Measurements from ENCODE around the gene FHL1.
"Not testable (repeated sequence)": the region's sequence is repeated elsewhere in the genome, so short reads cannot be mapped to it uniquely, and the experiment has no call there.

FHL1 gene

GRCh38 chrX:136147315-136147901 lies at the start of gene FHL1:
FHL1 (plus strand) TSS chrX:136147533.
- DNase-seq, result no peak

DNA sequence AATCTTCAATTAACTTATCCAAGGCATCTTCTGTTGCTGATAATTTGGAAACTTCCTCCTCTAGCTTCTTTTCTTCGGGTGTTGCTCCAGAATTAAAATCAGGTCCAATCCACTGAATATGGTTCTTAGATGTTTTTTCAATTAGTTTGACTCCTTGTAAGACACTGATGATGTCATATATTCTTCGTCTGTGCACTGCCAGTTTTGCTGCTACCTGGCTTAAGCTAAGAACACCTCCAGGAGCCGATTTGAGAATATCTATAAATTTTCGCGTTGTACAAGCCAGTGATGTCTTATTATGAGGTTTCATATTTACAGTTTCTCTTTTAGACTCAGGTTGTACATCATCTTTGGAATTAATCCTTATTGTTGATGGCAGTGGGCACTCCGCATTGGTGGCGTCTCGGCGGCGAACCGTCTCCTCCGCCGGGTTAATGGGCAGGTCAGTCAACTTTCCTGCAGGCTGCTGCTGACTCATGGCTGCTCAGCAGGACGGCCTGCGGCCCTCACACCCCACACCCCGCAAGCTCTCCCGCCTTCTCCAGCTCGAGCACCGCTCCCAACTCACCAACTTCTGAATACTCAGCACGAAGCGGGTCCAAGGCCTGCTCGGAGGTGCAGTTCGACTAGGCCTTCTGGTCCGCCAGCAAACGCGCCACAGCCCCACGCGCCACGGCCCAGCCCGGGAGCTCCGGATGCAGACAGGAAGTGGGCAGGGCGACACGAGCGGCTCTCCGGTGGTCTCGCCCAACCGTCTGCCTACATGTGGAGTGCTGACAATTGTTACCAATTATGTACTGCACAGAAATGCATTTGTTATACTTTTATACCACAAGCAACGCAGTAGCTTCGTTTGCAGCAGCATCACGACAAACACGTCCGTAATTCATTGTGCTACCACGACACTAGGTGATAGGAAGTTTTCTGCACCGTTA lies 49.2 kb upstream of the FHL1 start:
- no peak for DNase-seq

DNA sequence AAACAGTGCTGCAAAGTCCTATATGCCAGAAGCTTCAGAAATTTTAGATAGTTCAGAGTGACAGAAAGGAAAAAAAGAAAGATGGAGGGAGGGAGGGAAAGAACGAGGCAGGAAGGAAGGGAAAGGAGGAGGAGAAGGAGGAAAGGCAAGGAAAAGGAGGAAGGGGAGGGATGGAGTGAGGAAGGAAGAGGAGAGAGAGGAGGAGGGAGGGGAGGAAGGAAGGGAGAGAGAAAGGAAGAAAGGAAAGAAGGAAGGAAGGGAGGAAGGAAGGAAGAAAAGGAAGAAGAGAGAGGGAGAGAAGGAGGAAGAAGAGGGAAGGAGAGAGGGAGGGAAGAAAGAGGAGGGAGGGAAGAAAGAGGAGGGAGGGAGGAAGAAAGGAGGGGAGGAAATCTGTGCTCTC lies 42.4 kb upstream of the FHL1 start:
- no peak for DNase-seq

GRCh38 chrX:136106920-136107528 lies 40.3 kb upstream of the FHL1 start:
- DNase-seq, result no peak

DNA sequence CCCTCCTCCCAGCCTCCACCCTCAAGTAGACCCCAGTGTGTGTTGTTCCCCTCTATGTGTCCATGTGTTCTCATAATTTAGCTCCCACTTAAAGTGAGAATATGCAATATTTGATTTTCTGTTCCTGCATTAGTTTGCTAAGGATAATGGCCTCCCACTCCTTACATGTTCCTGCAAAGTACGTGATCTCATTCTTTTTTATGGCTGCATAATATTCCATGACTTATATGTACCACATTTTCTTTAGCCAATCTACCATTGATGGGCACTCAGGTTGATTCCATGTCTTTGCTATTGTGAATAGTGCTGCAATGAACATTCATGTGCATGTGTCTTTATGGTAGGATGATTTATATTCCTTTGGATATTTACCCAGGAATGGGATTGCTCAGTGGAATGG lies 38.4 kb upstream of the FHL1 start:
- DNase-seq, result not testable (repeated sequence)

DNA sequence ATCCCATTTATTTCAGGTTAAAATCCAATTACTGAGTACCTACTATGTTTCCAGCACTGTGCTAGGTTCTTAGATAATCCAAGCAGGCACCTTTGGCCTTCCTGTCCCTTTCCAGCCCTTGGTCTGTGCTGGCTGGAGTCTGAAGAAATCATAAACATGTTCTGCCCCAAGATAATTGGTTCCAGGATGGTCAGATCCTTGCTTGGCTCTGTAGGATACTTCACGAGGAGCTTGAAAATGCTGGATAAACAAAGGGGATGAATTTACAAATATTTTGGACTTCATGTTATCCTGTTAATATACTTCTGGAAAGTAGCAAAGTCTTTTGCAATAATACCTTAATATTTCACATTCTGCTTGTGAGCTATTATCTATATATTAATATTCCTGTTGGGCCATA lies 35.0 kb upstream of the FHL1 start:
- DNase-seq, result no peak

GRCh38 chrX:136112778-136113177 lies 34.6 kb upstream of the FHL1 start:
- DNase-seq, result no peak

- DNase-seq, result no peak
These were observed 32.0 kb upstream of the FHL1 start for GRCh38 chrX:136115126-136115903.

GRCh38 chrX:136115904-136116297 lies 31.4 kb upstream of the FHL1 start:
- DNase-seq, result no peak

- DNase-seq, result no peak
These were observed 25.5 kb upstream of the FHL1 start for GRCh38 chrX:136121788-136122187.

DNA sequence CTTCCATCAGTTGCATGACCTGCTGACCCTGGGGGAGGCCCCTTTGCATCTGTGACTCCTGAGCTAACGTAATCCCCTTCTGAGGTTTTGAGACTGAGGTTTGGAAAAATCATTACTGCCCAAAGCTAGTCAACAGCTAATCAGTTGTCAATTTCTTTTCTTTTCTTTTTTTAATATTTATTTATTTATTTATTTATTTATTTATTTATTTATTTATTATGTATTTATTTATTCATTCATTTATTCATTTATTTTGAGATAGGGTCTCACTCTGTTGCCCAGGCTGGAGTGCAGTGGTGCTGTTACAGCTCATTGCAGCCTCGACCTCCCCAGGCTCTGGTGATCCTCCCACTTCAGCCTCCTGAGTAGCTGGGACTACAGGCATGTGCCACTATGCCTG lies 25.1 kb upstream of the FHL1 start:
- no peak for DNase-seq

GRCh38 chrX:136125106-136125505 lies 22.2 kb upstream of the FHL1 start:
- no peak for DNase-seq

DNA sequence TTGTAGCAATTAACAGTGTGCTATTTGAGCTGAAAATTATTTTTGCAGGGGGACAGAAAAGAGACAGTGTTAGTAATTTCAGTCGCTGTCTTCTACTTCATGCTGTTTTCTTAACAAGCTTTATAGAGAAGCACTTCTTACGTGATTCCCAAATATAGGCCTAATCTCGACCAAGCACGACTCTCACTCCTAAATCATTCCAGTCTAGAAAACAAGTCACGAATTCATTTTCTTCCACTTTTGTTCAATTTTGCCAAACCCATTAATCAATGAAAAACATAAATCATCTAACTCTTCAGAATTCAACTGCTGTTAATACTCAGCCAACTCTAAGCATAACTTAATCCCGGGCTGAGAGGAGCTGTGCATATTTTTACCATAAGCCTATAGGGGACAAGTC lies 21.0 kb upstream of the FHL1 start:
- no peak for DNase-seq

GRCh38 chrX:136126872-136127406 lies 20.4 kb upstream of the FHL1 start:
- no peak for DNase-seq

- no peak for DNase-seq
These were observed 18.6 kb upstream of the FHL1 start for GRCh38 chrX:136128743-136129142.

DNA sequence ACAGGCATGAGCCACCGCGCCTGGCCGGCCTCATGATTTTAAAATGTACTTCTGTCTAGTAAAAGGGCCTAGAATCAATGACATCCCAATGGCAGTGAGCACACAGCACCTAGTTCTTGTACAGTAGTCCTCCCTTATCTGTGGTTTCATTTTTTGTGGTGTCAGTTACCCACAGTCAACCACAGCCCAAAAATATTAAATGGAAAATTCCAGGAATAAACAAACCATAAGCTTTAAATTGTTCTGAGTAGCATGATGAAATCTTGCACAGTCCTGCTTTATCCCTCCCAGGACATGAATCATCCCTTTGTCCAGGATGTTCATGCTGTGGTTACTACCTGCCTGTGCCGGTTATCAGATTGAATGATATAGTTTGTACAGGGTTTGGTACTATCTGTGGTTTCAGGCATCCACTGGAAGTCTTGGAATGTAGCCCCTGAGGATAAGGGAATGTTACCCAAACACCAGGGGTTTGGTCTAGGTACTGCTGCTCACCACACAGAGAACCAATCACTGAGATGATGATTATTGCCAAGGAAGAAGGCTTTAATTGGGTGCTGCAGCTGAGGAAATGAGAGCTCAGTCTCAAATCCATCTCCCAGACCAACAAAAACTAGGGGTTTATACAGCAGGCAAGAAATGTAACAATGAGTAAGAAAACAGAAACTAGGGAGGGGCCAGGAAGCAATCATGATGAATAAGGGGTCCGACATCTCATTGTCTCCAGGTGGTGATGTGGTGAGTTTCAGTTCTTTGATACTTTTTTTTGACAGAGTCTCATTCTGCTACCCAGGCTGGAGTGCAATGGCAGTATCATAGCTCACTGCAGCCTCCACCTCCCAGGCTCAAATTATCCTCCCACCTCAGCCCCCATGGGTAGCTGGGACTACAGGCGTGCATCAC lies 16.2 kb upstream of the FHL1 start:
- no peak for DNase-seq

- no peak for DNase-seq
These were observed 8.4 kb upstream of the FHL1 start for GRCh38 chrX:136138939-136139338.

- DNase-seq, result no peak
These were observed 5.8 kb upstream of the FHL1 start for GRCh38 chrX:136141569-136141968.

- DNase-seq, result no peak
These were observed 4.7 kb upstream of the FHL1 start for GRCh38 chrX:136142592-136142991.

DNA sequence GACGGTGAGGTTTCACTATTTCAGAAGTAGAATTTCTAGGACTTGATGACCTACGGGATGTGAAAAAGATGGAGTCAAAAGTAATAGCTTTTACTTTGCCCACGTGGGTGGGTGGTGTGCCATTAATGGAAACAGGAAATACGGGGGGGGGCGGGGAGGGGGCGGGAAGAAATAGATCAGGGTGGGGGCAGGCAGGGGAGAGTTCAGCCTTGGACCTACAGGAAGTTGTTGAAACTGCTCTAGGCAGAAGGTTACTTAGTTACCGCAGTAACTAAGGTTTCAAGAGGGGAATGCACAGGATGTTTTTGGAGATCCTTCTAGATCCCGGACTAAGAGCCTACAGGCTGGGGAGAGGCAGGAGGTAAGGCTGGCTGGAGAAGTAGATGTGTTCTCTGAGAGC lies 3.6 kb upstream of the FHL1 start:
- no peak for DNase-seq

- DNase-seq, result no peak
These were observed 569 bp upstream of the FHL1 start for GRCh38 chrX:136146614-136147314.

Measured in NCI-H1092 (cell line).